B cell (primary cell): Measurements from ENCODE around the gene CPLANE1. TPM values are rescaled to one million over a fixed set of nuclear protein-coding genes. Genes with fewer than 3 reads are reported as not detected.
"Not testable (repeated sequence)": the region's sequence is repeated elsewhere in the genome, so short reads cannot be mapped to it uniquely, and the experiment has no call there.

ENCODE experiments used
- ATAC-seq: fragments of 200-7000 bp; cut with Tn5 transposase; one replicate; pipeline ENCODE4 v1.10.0; 2021; ENCODE audit warnings: low read depth, mild to moderate bottlenecking, moderate number of reproducible peaks, moderate library complexity
- CTCF ChIA-PET: fragments of 350-600 bp; sonication (Branson Sonifier 250); formaldehyde crosslinking; loops from one replicate; lab custom pipeline; 2021; ENCODE audit warnings: antibody characterized with exemption, inconsistent platforms; lab: Charles Lee
- POLR2A ChIA-PET: fragments of 350-600 bp; sonication (Branson Sonifier 250); formaldehyde crosslinking; loops from one replicate; lab custom pipeline; 2021; ENCODE audit warnings: antibody characterized with exemption; lab: Charles Lee
- DNase-seq: peaks from one replicate; pipeline ENCODE4 v3.0.0; 2013
- H2AFZ ChIP-seq: 2 replicates; pipeline ENCODE4 v1.6.1; 2012; ENCODE audit warnings: mild to moderate bottlenecking, low read depth, low read length; ENCODE audit not compliant: insufficient read depth, poor library complexity, severe bottlenecking
- H3K27ac ChIP-seq, 2 donors: 1 replicate in 1 of 2; 2 replicates in 1 of 2; pipeline ENCODE4 v1.5.1; 2012 to 2013; ENCODE audit warnings: low read length in 2 of 2, mild to moderate bottlenecking in 2 of 2, moderate library complexity in 1 of 2
- H3K27me3 ChIP-seq, 4 experiments: fragments of 200-600 bp in 1 of 4; sonication (generic) in 1 of 4; replicated peaks in 1 of 4; 1 replicate in 2 of 4; 2 replicates in 2 of 4; pipeline versions ENCODE4 v1.6.1 to v1.7.0; 2013 to 2016; ENCODE audit warnings: low read length in 3 of 4, mild to moderate bottlenecking in 2 of 4, mixed read lengths in 1 of 4, moderate library complexity in 1 of 4; ENCODE audit not compliant: insufficient read depth in 4 of 4, control insufficient read depth in 3 of 4; ENCODE audit errors: control extremely low read depth in 1 of 4
- H3K36me3 ChIP-seq, 2 experiments: replicated peaks in 1 of 2; 1 replicate in 1 of 2; 2 replicates in 1 of 2; pipeline versions ENCODE4 v1.6.1 to v1.7.1; 2013; ENCODE audit warnings: low read length in 1 of 2; ENCODE audit not compliant: insufficient read depth in 2 of 2, control insufficient read depth in 1 of 2; ENCODE audit errors: control extremely low read depth in 1 of 2, extremely low read depth in 1 of 2
- H3K4me1 ChIP-seq, 2 donors: fragments of 200-600 bp in 1 of 2; sonication (generic) in 1 of 2; 1 replicate in 1 of 2; 2 replicates in 1 of 2; pipeline versions ENCODE4 v1.5.1 to v1.6.1; 2013 to 2017; ENCODE audit warnings: low read length in 2 of 2; ENCODE audit not compliant: control insufficient read depth in 2 of 2, insufficient read depth in 2 of 2
- H3K4me2 ChIP-seq: replicated peaks from 2 replicates; pipeline ENCODE3; 2012; ENCODE audit warnings: mild to moderate bottlenecking, low read depth, low read length; ENCODE audit not compliant: poor library complexity, severe bottlenecking
- H3K4me3 ChIP-seq, 5 experiments: fragments of 200-600 bp in 1 of 5; sonication (generic) in 1 of 5; 1 replicate in 3 of 5; 2 replicates in 2 of 5; pipeline versions ENCODE4 v1.5.1 to v1.7.0; 2011 to 2016; ENCODE audit warnings: low read length in 4 of 5, mild to moderate bottlenecking in 4 of 5, low read depth in 2 of 5, control low read depth in 1 of 5, moderate library complexity in 1 of 5; ENCODE audit not compliant: insufficient read depth in 1 of 5; ENCODE audit errors: control extremely low read depth in 1 of 5, extremely low read depth in 1 of 5
- H3K79me2 ChIP-seq: fragments of 200-600 bp; sonication (generic); one replicate; pipeline ENCODE4 v1.6.0; 2016; ENCODE audit warnings: low read length; ENCODE audit not compliant: control insufficient read depth, insufficient read depth
- H3K9ac ChIP-seq: fragments of 200-600 bp; sonication (generic); 2 replicates; pipeline ENCODE4 v1.6.1; 2017; ENCODE audit warnings: mild to moderate bottlenecking, low read length, moderate library complexity
- H3K9me3 ChIP-seq, 3 donors: one replicate each; pipeline versions ENCODE4 v1.6.1 to v1.7.1; 2013; ENCODE audit warnings: low read length in 2 of 3; ENCODE audit not compliant: control insufficient read depth in 2 of 3, insufficient read depth in 1 of 3; ENCODE audit errors: control extremely low read depth in 1 of 3
- H4K20me1 ChIP-seq: 2 replicates; pipeline ENCODE4 v1.6.0; 2012; ENCODE audit warnings: mild to moderate bottlenecking, low read length; ENCODE audit not compliant: insufficient read depth, control insufficient read depth, poor library complexity, severe bottlenecking
- H3K27ac Mint-ChIP-seq: one replicate; pipeline ENCODE4 v1.8.0; 2021; ENCODE audit warnings: mixed read lengths
- H3K27me3 Mint-ChIP-seq: one replicate; pipeline ENCODE4 v1.8.0; 2021; ENCODE audit warnings: mixed read lengths
- H3K4me1 Mint-ChIP-seq: one replicate; pipeline ENCODE4 v1.8.0; 2021; ENCODE audit warnings: mixed read lengths
- H3K4me3 Mint-ChIP-seq: one replicate; pipeline ENCODE4 v1.8.0; 2021; ENCODE audit warnings: mixed read lengths
- H3K9me3 Mint-ChIP-seq: one replicate; pipeline ENCODE4 v1.8.0; 2022; ENCODE audit warnings: mixed read lengths; ENCODE audit not compliant: insufficient read depth
- CTCF ChIP-seq: fragments of 200-600 bp; IDR thresholded peaks from one replicate; pipeline ENCODE4 v1.8.0; 2022; ENCODE audit warnings: antibody characterized with exemption, mild to moderate bottlenecking
- EZH2 ChIP-seq: IDR thresholded peaks from 2 replicates; pipeline ENCODE4 v1.6.1; 2012; ENCODE audit warnings: borderline replicate concordance, low read depth, mild to moderate bottlenecking, moderate library complexity, low read length; ENCODE audit not compliant: insufficient read depth, poor library complexity, severe bottlenecking
- WGBS: methylation state at CpG from one replicate; pipeline ENCODE4 v1.1.5; 2013; ENCODE audit warnings: missing lambda C conversion rate; ENCODE audit not compliant: insufficient coverage; 5-methylcytosine and 5-hydroxymethylcytosine counted together
- intact Hi-C: fragments of 100-400 bp; cut with micrococcal nuclease; formaldehyde crosslinking; loops from one replicate; pipeline ENCODE4 v1.10.0; 2022
- polyA plus RNA-seq: library from polyadenylated mRNA; depleted of rRNA; stranded (reverse); fragments of >200 nt; gene quantifications from 2 replicates; pipeline ENCODE4 v1.2.3, GENCODE V29; 2012
- total RNA-seq, 2 donors: library from RNA; stranded (reverse); fragments of 120-200 nt in 1 of 2; gene quantifications; 1 replicate in 1 of 2; 2 replicates in 1 of 2; pipeline versions ENCODE4 v1.2.3 to v1.2.4, GENCODE V29; 2013 to 2022

The CPLANE1 gene
- total and polyA plus RNA-seq, 2 donors (not counting 1 experiment from before 2014, with no cell fraction given): 1.9 to 17.9 TPM

GRCh38 chr5:37219384-37219783 lies 29.8 kb downstream of the CPLANE1 start:
- H3K9ac ChIP-seq, H3K4me1 ChIP-seq, H3K27ac ChIP-seq, ATAC-seq, H3K79me2 ChIP-seq, CTCF ChIA-PET, H3K27me3 ChIP-seq, intact Hi-C loops, H3K9me3 ChIP-seq, H3K4me1 Mint-ChIP-seq, H4K20me1 ChIP-seq, H3K4me3 Mint-ChIP-seq, H3K4me3 ChIP-seq, H3K4me2 ChIP-seq, H3K27me3 Mint-ChIP-seq, H2AFZ ChIP-seq, DNase-seq, H3K9me3 Mint-ChIP-seq, POLR2A ChIA-PET, H3K27ac Mint-ChIP-seq: not testable (repeated sequence)
- WGBS: no CpG with 5 or more reads among the region's 5 CpGs
- peaks cover 0 to 10% of the 10 kb centered on the region in 2 experiments for H3K36me3 ChIP-seq

- no peaks in the 10 kb centered on the region for H3K79me2 ChIP-seq
- ATAC-seq (no peak), DNase-seq (no peak)
- no peaks in the 10 kb centered on the region for H3K27me3 Mint-ChIP-seq
- ChIA-PET POLR2A (no interaction called here), CTCF (no interaction called here)
- no peak overlapping the region for H3K27ac Mint-ChIP-seq
- intact Hi-C loops: no loop called here
- no peak overlapping the region for H3K27ac ChIP-seq
- no peak overlapping the region for H3K9ac ChIP-seq
- no peaks in the 10 kb centered on the region for H3K27me3 ChIP-seq
- H3K9me3 ChIP-seq: no peaks in the 10 kb centered on the region
- no peak overlapping the region for H3K4me3 Mint-ChIP-seq
- peaks cover 9 to 13% of the 10 kb centered on the region in 2 donors for H3K4me1 ChIP-seq
- H4K20me1 ChIP-seq: no peaks in the 10 kb centered on the region
- H3K36me3 ChIP-seq: peaks cover 0 to 7% of the 10 kb centered on the region in 2 experiments
- no peak overlapping the region for H3K4me2 ChIP-seq
- H2AFZ ChIP-seq: no peak overlapping the region
- no CpG with 5 or more reads among the region's 1 CpG for WGBS
- no peak overlapping the region for H3K4me3 ChIP-seq
- H3K9me3 Mint-ChIP-seq: no peaks in the 10 kb centered on the region
- TF ChIP-seq CTCF (no peak), EZH2 (no peak)
- H3K4me1 Mint-ChIP-seq: peaks cover 8% of the 10 kb centered on the region
These were observed 31.2 kb downstream of the CPLANE1 start for GRCh38 chr5:37217976-37218375.
